ENCODE measurements around the gene GCSAM.

- TF ChIP-seq CTCF (conservative IDR thresholded peaks at IDR 0.05; ENCODE audit: low read length) (no peak), EZH2phosphoT487 (IDR thresholded peaks at IDR 0.05; ENCODE audit: borderline replicate concordance) (no peak)
Observed at GRCh38 chr3:112122870-112123269, 10.2 kb downstream of the GCSAM start.

Data from Loucy (cell line).